Head of caudate nucleus (tissue), 42 donors: ENCODE results near the gene B4GALNT3.

Source experiments
- DNase-seq, 42 donors: peaks; one replicate each; pipeline versions ENCODE4 v3.0.0 to v3.0.0-alpha.2; 2020 to 2021; ENCODE audit warnings: mixed read lengths in 7 of 42
- intact Hi-C: fragments of 100-400 bp; cut with DNase I; formaldehyde crosslinking; loops from one replicate; pipeline ENCODE4 v1.15.0; 2022

Gene B4GALNT3

DNA sequence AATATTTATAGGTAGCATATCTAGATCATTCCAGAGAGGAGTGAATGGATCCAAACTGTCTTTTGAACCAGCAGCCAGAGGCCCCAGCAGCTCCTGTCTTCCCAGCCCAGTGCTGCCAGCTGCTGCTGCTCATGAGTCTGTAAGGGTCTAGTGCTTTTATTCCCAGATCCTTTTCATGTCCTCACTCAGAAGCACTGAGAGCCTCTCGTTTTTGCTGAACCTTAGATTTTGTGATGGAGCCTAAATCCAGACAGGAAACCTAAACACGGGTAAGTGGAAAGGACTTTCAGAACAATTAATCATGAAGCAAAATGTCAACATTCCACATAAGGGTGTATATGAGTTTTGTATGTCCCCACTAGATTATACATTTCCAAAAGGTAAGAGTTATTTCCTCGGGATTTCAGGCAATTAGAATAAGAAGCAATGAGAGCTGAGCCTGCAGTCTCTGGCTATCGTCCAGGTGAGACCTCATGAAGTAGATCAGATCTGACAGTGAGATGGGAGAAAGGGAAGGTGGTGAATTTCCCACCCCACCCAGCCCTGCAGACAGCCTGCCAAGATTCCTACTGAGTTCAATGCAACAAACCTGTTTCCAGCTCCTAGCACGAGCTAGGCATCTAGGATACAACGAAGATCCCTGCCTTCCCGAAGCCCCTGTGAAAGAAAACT is 119.1 kb downstream of the B4GALNT3 start:
- DNase-seq, result peak in 2 of 42 donors; percentile 13 to 37
- intact Hi-C loops, result no loop called here

DNA sequence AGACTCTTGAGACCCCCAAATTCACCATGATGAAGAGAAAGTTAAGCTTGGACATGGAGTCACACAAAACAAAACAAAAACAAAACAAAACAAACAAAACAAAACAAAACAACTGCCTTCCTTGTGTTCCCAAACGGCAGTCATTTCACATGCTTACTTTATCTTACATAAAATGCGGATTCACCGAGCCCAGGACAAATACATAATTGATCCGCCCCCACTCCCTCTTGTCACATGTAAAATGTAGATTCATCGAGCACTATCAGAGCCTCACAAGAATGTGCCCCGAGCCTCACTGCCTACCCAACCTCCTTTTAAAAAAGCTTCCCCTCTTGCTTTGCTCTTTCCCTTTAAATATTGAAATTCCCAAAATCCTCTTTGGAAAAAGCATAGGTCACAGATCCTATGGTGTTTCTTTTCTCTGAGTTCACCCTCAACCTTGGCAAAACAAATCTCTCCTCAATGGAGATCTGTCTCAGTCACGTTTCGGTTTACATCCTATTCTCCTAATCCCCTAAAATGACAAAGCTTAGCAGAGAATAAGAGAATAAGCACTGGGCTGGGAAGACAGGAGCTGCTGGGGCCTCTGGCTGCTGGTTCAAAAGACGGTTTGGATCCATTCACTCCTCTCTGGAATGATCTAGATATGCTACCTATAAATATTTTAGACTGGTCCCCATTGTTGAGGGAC is 119.8 kb downstream of the B4GALNT3 start:
- intact Hi-C loops, result no loop called here

DNA sequence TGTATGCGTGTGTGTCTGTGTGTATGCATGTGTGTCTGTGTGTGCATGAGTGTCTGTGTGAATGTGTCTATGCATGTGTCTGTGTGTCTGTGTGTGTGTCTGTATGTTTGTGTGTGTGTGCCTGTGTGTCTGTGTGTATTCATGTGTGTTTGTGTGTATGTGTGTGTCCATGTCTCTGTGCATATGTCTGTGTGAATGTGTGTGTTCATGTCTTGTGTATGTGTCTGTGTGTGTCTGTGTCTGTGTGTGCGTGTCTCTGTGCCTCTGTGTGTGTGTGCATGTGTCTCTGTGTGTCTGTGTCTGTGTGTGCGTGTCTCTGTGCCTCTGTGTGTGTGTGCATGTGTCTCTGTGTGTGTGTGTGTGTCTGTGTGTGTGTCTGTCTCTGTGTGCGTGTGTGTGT is 121.1 kb downstream of the B4GALNT3 start:
- intact Hi-C loops, result no loop called here
- no peak for DNase-seq

More for the DNA sequence above, 119.8 kb downstream of the B4GALNT3 start:
- peak in 1 of 42 donors; percentile 11 for DNase-seq

DNA sequence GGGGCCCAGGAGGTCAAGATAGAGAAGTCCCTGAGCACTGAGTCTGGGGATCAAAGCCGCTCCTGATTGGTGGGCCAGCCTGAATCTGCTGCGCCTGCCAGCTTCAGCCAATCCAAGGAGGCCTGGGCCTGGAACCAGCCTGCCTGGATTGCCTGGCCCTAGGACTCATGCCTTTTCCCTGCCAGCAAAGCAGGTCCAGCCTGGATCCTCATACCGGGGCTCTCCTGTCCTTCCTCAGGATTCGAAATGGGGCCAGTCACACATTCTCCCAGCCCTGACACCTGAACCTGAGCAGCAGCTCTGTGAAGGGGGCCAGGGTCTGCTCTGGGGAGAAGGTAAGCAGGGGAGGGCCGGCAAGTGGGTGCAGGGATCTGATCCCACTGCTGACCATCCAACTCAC is 121.6 kb downstream of the B4GALNT3 start:
- intact Hi-C loops, result no loop called here
- DNase-seq, result peak in 1 of 42 donors; percentile 10

DNA sequence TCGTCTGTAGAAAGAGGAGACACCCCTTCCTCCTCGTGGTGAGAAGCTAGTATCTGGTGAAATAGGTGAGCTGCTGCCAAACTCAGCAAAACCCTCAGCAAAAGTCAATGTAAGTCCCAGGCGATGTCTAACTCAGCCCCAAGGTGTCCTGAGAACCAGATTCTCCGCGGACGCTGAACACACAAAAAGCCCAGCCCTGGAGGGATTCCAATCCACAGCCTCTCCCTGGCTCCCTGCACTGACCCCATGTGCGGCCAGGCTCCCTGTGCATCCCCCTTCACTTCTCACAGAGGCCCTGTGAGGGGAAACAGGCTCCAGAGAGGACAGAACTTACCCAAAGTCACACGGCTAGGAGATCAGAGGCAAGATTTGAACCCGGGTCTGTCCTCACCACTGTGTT is 122.0 kb downstream of the B4GALNT3 start:
- DNase-seq, result peak in 2 of 42 donors; percentile 1 to 10
- intact Hi-C loops, result no loop called here

DNA sequence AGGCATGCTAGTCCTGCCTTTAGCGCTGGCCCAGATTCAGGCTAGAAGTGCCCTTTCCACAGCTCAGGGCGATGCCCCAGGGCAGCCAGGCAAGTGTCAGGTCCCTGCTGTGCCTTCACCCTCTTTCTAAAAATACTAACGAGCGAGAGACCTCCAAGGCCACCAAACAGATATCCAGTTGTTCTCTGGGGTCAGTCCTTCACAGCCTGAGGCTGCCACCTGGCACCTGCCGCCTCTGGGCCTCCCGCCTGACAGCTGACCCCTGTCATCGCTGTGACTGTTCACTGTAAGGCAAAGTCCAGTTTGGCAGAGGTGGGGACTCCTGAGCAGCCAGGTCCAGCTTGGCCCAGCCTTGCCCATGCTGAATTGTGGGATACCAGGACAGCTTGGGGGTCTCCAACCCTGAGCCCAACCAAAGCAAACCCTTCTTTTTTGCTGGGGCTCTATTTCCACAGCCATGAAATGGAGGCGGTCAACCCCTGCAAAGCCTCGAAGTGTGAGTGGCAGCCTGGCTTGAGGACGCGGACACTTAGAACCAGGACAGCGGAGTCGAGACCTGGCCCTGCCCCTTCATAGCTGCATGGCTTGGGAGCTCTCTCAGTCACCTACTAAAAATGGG is 123.6 kb downstream of the B4GALNT3 start:
- peak in 1 of 42 donors; percentile 7 for DNase-seq
- intact Hi-C loops, result no loop called here

DNA sequence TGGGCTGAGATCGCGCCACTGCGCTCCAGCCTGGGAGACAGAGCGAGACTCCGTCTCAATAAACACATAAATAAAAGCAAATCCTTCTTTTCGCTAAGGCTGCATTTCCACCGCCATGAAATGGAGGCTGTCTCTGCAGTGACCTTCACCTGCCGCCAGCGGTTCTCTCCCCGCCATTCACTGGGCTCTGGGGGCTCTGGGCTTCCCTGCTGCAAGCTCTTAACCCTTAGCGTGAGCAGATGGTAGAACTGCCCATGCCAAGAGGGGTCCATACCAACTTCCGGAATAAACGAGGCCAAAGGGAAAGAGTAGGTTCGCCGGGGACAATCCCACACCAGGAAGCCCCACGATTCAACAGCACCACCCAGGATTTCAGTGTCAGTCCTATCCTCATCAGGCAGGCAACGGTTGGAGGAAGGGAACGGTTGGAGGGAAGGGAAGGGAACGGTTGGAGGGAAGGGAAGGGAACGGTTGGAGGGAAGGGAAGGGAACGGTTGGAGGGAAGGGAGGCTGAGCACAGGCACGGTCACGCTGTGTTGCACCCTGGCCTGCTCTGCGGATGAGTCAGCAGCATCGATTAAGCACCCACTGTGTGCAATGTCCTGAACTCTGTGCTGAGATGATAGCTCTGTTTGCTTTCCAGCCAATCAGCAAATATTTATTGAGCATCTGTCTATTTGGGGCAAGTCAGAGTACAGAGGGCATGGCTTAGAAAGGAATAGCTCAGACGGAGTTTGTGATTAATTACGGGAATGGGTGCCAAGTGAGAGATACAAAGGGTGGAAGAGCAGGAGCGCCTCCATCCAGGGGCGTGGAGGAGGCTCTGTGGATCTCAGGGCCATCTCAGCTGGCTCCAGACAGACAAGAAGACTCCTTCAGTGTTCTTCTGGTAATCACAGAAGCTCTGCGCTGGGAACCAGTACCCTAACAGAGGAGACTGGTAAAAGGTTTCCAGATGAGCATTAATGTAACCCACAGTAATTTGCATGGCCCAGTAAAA is 125.6 kb downstream of the B4GALNT3 start:
- DNase-seq, result peak in 2 of 42 donors; percentile 7 to 10
- intact Hi-C loops, result no loop called here

DNA sequence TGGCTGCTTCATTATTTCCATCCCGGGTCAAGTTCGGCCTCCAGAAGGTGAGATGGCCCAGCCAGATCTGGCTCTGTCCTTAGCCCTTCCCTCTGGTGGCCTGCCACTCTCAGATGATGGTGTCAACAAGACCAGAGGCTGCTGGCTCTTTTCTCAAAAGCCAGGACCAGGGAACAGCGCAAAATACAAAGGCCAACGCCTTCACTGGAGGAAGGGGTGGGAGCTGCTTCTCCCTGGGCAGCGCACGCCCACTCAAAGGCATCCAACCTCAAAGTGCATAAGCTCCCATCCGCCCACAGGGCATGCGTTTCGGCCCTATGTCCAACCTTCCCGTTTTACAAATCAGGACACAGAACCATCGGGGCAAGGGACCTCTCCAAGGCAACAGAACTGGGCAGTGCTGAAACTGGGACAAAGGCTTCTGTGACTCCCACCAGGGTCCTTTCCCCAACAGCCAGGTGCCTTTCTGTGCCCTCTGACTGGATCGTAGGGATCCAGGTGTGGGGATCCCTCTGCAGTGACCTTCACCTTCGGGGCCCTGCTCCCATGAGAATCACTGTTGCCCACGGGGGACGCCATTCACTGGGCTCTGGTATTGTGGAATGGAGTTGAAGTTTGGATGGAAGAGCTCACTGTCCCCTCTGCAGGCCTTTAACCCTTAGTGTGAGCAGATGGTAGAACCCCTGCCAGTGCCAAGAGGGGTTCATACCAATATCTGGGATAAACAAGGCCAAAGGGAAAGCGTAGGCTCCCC is 126.8 kb downstream of the B4GALNT3 start:
- peak in 2 of 42 donors; percentile 4 to 10 for DNase-seq
- intact Hi-C loops, result no loop called here

DNA sequence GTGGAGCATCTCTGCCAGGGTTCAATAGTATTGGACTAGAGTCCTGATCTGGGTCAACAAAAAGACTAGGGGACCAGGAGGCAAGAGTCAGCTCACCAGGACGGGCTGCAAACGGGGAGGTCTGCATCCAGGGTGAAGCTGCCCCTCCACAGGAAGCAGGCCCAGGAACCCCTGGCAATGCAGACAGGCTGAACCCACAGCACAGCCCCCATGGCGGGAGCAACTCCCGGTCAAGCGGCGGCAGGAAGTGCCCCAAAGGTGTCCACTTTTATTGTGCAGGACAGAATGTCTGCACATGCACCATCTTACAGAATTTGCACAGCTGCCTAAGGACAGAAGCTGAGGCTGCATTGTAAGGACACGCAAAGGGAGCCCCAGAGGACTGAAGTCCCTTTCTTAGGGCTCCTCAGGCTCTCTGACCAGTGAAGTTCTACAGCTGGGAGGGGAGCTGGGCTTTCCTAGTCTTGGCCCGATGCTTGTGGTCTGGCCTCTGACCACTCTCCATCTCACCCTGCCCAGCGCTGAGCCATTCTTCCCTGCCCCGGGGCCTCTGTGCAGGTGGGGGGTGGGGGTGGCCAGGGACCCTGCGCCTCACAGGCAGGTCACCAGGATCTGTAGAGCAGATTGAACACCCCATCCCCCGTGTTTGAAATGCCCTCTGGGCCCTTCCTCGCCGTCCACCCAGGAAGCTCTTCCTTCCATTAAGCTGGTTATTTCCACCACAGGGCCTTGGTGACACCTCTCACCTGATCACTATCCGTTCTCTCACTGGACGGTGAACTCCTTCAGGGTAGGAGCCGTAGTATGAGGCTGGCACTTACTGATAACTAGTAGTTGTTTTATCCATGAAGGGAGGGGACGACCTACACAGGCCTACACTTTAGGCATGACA is 127.6 kb downstream of the B4GALNT3 start:
- intact Hi-C loops, result no loop called here
- DNase-seq, result peak in 2 of 42 donors; percentile 5 to 12

DNA sequence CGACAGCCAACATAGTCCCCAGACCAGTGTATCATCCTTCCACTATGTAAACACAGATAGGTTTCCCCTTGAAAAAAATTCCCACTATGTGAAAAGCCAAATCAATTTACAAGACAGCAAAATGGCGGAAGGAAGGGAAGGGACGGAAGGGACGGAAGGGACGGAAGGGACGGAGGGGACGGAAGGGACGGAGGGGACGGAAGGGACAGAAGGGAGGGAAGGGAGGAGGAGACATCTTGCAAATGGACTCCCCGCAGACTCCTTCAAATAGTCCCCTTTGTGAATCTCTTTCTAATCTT is 128.2 kb downstream of the B4GALNT3 start:
- no peak for DNase-seq
- intact Hi-C loops, result no loop called here

DNA sequence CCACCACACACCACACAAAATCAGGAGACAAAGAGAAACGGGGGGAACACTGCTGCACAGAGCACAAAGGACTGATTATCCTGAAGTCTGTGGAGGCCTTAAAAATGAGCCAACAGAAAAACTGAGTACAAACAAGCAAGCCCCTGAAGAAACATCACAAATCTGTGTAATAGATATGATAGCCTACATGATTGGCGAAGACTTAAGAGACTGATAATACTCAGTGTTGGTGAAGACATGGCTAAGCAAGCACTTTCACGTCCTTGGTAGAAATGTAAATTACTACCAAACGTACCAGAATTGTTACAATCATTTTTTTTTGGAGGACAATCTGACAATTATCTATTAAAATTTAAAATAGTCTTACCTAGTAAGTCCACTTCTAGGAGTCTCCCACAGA is 128.9 kb downstream of the B4GALNT3 start:
- no peak for DNase-seq
- intact Hi-C loops, result no loop called here

DNA sequence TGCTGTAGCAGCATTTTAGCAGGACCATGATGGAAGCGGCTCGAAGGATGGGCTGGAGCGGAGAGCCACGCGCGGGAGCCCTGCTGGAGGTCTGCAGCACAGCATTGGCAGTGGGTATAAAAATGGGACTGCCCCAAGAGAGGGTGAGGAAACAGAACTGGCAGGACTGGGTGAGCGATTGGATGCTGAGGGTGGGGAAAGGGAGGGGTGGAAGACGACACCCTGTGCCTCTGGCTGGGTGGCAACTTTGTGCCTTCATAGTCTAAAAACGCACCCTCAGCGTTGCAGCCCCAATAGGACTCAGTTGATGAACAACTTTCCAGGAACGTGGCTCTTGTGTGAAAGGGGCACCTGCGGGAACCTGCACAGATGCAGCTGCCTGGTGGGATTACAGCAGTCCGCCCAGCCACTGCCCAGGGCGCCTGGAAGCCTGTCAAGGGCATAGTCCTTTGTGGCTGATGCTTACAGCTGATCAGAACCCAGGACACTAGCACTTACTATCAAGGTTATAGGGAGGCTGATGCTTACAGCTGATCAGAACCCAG is 130.5 kb downstream of the B4GALNT3 start:
- peak in 1 of 42 donors; percentile 9 for DNase-seq
- intact Hi-C loops, result no loop called here

DNA sequence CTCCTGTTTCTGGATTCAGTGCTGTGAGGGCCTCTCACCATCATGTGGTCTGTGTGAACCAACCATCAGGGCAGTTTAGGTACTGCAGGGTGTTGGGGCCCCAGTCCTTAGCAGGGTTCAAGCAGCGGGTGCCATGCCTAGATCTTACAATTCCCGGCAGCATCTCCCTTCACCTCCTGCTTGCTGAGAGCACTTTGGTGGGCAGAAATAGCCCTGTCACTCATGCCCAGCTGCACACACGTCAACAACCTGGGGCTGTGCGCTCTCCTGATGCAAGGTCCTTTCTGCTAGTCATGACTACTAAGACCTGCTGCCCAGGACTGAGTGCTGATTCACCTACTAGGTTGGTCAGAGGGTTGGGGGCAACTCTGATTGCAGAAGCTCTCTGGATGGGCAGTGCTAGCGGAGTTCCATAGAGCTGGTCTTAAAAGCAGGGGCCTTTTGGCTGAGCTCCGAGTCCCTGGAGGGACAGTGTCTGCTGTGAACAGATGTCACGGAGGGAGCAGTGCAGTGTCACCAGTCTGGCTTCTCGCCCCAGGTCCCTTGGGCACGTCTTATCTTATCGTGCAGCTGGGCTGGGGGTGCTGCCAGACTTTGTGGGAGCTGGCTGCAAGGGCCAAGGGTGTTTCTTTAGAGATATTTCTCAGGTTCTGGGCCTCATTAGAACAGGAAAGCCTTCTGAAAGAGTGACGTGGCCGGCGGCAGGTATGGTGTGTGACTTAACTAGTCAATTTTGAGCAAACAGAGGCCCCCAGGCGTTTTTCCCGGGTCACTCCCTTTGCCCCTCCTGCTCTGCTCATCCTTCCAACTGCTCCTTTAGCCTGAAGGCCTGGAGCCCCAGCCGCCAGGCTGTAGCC is 131.7 kb downstream of the B4GALNT3 start:
- intact Hi-C loops, result no loop called here
- DNase-seq, result peak in 5 of 42 donors; percentile 28 to 56 (median 41)

DNA sequence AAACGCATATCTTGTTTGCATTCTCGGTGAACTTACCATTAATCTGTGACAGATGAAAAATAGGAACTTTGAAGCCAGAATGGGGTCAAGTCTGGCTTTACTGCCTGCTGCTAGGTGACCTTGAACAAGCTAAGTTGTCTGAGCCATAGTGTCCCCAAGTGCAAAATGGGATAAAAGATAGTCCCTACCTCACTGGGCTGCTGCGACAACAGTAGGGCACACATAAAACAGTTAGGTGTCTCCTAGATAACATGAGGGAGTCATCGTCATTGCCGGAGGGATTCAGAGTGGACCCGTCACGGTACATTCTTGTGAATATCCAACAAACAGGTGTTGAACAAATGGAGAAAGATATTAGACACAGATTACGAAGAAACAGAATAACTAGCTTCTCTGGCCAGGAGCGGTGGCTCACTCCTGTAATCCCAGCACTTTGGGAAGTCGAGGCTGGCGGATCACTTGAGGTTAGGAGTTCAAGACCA is 132.3 kb downstream of the B4GALNT3 start:
- DNase-seq, result no peak
- intact Hi-C loops, result no loop called here

DNA sequence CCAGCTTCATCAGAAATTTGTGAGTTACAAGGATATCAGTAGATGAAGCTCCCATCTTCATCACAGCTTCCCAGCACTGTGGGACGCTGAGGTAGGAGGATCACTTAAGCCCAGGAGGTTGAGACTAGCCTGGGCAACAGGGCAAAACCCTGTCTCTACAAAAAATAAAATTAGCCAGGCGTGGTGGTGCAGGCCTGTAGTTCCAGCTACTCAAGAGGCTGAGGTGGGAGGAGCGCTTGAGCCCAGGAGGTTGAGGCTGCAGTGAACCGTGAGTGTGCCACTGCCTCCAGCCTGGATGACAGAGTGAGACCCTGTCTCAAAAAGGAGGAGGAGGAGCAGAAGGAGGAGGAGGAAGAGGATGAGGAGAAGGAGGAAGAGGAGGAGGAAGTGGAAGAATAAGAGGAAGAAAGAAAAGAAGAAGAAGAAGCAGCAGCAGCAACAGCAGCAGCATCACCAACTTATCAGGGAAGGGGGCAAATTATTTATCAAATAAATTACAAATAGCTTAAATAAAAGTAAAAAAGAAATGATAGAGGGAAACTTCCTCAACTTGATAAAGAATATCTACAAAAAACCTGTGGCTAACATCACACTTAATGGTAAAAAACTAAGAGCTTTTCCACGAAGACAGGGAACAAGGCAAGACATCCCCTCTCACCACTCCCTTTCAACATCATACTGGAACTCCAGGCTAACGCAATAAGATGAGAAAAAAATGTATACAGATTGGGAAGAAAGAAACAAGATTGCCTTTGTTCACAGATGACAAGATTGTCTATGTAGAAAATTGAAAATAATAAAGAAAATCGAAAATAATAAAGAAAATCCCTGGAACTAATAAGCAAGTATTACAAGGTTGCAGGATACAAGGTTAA is 133.9 kb downstream of the B4GALNT3 start:
- peak in 1 of 42 donors; percentile 12 for DNase-seq
- intact Hi-C loops, result no loop called here
